SU-DHL-6 (cell line): Measurements from ENCODE around the gene NBEA.

Source experiments
- H2AFZ ChIP-seq: fragments of 200-600 bp; sonication (generic); 2 replicates; pipeline ENCODE4 v1.6.1; 2014; ENCODE audit warnings: low read depth, mild to moderate bottlenecking, moderate library complexity, mixed read lengths, antibody characterized with exemption, low read length; ENCODE audit not compliant: severe bottlenecking
- H3F3A ChIP-seq: fragments of 200-600 bp; shearing (Covaris generic); 2 replicates; pipeline ENCODE4 v1.6.0; 2016; ENCODE audit warnings: antibody characterized with exemption, mild to moderate bottlenecking; ENCODE audit not compliant: insufficient read depth
- H3K27ac ChIP-seq: fragments of 200-600 bp; sonication (generic); 2 replicates; pipeline ENCODE4 v1.5.1; 2016; ENCODE audit warnings: low read depth, mild to moderate bottlenecking, low read length, moderate library complexity, mixed read lengths
- H3K27me3 ChIP-seq: fragments of 200-600 bp; sonication (generic), shearing (Covaris generic); 2 replicates; pipeline ENCODE4 v1.6.0; 2014; ENCODE audit warnings: mild to moderate bottlenecking, low read length
- H3K36me3 ChIP-seq: fragments of 200-600 bp; sonication (generic); 2 replicates; pipeline ENCODE4 v1.6.1; 2014; ENCODE audit warnings: mild to moderate bottlenecking, low read length, mixed read lengths
- H3K4me2 ChIP-seq: fragments of 300-600, 200-600 bp; shearing (Covaris generic), sonication (generic); 2 replicates; pipeline ENCODE4 v1.6.0; 2014; ENCODE audit warnings: low read length, low read depth, mild to moderate bottlenecking; ENCODE audit not compliant: poor library complexity, severe bottlenecking
- H3K4me3 ChIP-seq: fragments of 200-600 bp; sonication (generic); 2 replicates; pipeline ENCODE4 v1.5.1; 2014; ENCODE audit warnings: antibody characterized with exemption, low read length, mild to moderate bottlenecking, mixed read lengths; ENCODE audit not compliant: insufficient read depth, poor library complexity, severe bottlenecking
- H3K79me2 ChIP-seq: fragments of 200-600 bp; sonication (generic); 2 replicates; pipeline ENCODE4 v1.6.1; 2014; ENCODE audit warnings: mild to moderate bottlenecking, low read length, moderate library complexity; ENCODE audit not compliant: insufficient read depth
- H3K9ac ChIP-seq: fragments of 200-600 bp; sonication (generic); 2 replicates; pipeline ENCODE4 v1.7.0; 2014; ENCODE audit warnings: mild to moderate bottlenecking, low read length
- H3K9me2 ChIP-seq: fragments of 200-600 bp; sonication (generic); replicated peaks from 2 replicates; pipeline ENCODE4 v1.6.1; 2014; ENCODE audit warnings: low read length; ENCODE audit not compliant: insufficient read depth
- H3K9me3 ChIP-seq: fragments of 200-600 bp; sonication (generic); 2 replicates; pipeline ENCODE4 v1.6.1; 2014; ENCODE audit warnings: low read length, mixed read lengths; ENCODE audit not compliant: insufficient read depth
- H4K20me1 ChIP-seq: fragments of 200-600 bp; sonication (generic); 2 replicates; pipeline ENCODE4 v1.6.1; 2014; ENCODE audit warnings: low read depth, mild to moderate bottlenecking, antibody characterized with exemption, low read length, moderate library complexity, mixed read lengths
- EZH2phosphoT487 ChIP-seq: fragments of 200-600 bp; sonication (generic), shearing (Covaris generic); conservative IDR thresholded peaks from 2 replicates; pipeline ENCODE4 v1.6.1; 2018; ENCODE audit warnings: mild to moderate bottlenecking, antibody characterized with exemption, low read length, moderate library complexity, mixed read lengths
- TF ChIP-seq, protein P1 (sequence below): fragments of 200-600 bp; sonication (generic); IDR thresholded peaks from one replicate; pipeline ENCODE4 v1.5.1; 2017; ENCODE audit warnings: antibody characterized with exemption, mild to moderate bottlenecking, low read length, moderate library complexity; ENCODE audit not compliant: insufficient read depth, poor library complexity, severe bottlenecking

NBEA gene

DNA sequence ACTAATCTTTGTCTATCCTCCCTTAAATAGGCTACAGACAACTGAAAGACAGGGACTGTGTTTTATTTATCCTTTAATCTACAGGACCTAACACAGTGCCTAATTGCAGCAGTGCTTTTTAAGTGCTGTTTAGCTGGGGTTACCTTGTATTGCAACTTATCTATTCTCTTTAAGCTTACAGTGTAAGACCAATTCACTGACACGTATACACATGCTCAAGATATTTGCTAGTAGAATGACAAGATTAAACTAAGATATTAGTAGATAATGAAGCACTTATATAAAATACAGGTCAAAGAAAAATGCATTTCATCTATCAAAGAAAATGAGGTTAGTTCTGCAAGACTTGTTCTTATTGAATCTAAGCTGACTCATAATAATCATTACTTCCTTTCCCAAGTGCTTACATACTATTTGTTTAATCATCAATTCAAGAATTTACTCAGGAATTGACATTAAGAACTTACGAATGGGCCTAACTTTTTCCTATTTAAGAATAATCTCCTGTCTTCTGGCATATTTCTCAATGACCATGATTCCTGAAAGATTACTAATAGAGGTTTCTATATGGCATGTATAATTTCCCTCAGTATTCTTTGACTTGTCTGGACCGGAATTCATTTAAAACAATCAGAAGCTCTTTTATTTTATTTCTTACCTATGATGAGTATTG lies 610.2 kb downstream of the NBEA start:
- TF ChIP-seq, protein P1, sequence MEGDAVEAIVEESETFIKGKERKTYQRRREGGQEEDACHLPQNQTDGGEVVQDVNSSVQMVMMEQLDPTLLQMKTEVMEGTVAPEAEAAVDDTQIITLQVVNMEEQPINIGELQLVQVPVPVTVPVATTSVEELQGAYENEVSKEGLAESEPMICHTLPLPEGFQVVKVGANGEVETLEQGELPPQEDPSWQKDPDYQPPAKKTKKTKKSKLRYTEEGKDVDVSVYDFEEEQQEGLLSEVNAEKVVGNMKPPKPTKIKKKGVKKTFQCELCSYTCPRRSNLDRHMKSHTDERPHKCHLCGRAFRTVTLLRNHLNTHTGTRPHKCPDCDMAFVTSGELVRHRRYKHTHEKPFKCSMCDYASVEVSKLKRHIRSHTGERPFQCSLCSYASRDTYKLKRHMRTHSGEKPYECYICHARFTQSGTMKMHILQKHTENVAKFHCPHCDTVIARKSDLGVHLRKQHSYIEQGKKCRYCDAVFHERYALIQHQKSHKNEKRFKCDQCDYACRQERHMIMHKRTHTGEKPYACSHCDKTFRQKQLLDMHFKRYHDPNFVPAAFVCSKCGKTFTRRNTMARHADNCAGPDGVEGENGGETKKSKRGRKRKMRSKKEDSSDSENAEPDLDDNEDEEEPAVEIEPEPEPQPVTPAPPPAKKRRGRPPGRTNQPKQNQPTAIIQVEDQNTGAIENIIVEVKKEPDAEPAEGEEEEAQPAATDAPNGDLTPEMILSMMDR = no peak
- TF ChIP-seq EZH2phosphoT487 = no peak
- H3K9me2 ChIP-seq = no peaks in the 10 kb centered on the region
- H4K20me1 ChIP-seq = no peaks in the 10 kb centered on the region
- H3K36me3 ChIP-seq = no peaks in the 10 kb centered on the region
- H3K27ac ChIP-seq = no peak overlapping the region
- no peaks in the 10 kb centered on the region for H3F3A ChIP-seq
- no peaks in the 10 kb centered on the region for H3K79me2 ChIP-seq
- H3K9ac ChIP-seq = no peak overlapping the region
- no peak overlapping the region for H2AFZ ChIP-seq
- no peak overlapping the region for H3K4me2 ChIP-seq
- no peak overlapping the region for H3K4me3 ChIP-seq
- H3K27me3 ChIP-seq = no peaks in the 10 kb centered on the region
- H3K9me3 ChIP-seq = no peaks in the 10 kb centered on the region

DNA sequence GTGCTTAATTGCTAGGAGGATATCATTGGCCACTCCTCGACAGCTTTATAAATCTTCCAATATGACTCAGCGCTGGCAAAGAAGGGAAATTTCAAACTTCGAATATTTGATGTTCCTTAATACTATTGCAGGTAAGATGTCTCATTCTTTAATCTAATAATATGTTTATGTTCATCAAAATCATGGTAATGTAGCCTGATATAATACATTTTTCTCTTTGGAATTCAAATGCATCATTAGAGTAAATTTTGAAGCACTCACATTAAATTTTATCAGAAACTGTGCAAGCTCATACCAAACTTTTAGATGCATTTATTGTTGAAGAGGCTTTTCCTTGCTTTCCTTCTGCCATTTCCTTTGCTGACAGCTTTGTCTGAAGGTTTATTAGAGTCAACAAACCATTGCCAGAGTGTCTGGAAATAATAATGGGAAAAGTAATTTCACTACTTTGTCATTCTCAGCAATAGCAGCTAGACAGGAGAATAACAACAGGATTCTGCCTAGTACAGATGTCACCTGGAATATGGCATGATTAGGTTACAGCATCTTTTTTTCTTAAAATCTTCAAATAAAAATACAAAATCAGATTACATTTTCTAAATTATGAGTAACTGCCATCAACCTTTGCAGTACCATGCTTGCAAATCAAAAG lies 613.0 kb downstream of the NBEA start:
- no peaks in the 10 kb centered on the region for H3K9me3 ChIP-seq
- no peak overlapping the region for H3K4me2 ChIP-seq
- TF ChIP-seq EZH2phosphoT487 = no peak
- TF ChIP-seq, protein P1 = no peak
- no peaks in the 10 kb centered on the region for H4K20me1 ChIP-seq
- no peak overlapping the region for H3K4me3 ChIP-seq
- no peak overlapping the region for H3K27ac ChIP-seq
- no peak overlapping the region for H2AFZ ChIP-seq
- H3K27me3 ChIP-seq = no peaks in the 10 kb centered on the region
- no peaks in the 10 kb centered on the region for H3K9me2 ChIP-seq
- H3K79me2 ChIP-seq = no peaks in the 10 kb centered on the region
- no peaks in the 10 kb centered on the region for H3K36me3 ChIP-seq
- no peaks in the 10 kb centered on the region for H3F3A ChIP-seq
- H3K9ac ChIP-seq = no peak overlapping the region

DNA sequence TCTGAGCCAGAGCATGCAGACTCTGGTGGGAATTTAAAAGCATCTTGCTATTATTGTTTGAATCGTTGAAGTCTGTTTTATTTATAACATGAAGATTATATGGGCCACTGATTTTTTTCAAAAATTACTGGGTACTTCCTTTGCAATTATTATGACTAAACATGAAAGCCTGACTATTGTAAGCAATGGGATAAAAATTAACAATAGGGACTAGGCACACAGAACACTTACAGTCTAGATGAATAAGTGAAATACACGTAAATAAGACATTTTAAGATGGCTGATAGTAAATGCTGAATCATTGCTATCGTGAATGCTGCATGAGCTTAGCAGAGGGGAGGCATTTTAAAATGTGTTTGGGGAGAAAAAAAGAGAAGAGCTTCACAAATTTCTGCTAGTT lies 615.4 kb downstream of the NBEA start:
- H3K79me2 ChIP-seq = no peaks in the 10 kb centered on the region
- no peak overlapping the region for H3K4me2 ChIP-seq
- no peak overlapping the region for H3K4me3 ChIP-seq
- H3K27me3 ChIP-seq = no peaks in the 10 kb centered on the region
- H3K9me2 ChIP-seq = no peaks in the 10 kb centered on the region
- H3K27ac ChIP-seq = no peak overlapping the region
- H3K36me3 ChIP-seq = no peaks in the 10 kb centered on the region
- H3K9ac ChIP-seq = no peak overlapping the region
- no peak overlapping the region for H2AFZ ChIP-seq
- no peaks in the 10 kb centered on the region for H3F3A ChIP-seq
- TF ChIP-seq, protein P1 = no peak
- TF ChIP-seq EZH2phosphoT487 = no peak
- no peaks in the 10 kb centered on the region for H4K20me1 ChIP-seq
- no peaks in the 10 kb centered on the region for H3K9me3 ChIP-seq
